ENCODE measurements around the gene BEGAIN. TPM values are rescaled to one million over a fixed set of nuclear protein-coding genes. Genes with fewer than 3 reads are reported as not detected.

The BEGAIN gene
- polyA plus RNA-seq, 1 donor from 2014 or later: 10.9 TPM

DNA sequence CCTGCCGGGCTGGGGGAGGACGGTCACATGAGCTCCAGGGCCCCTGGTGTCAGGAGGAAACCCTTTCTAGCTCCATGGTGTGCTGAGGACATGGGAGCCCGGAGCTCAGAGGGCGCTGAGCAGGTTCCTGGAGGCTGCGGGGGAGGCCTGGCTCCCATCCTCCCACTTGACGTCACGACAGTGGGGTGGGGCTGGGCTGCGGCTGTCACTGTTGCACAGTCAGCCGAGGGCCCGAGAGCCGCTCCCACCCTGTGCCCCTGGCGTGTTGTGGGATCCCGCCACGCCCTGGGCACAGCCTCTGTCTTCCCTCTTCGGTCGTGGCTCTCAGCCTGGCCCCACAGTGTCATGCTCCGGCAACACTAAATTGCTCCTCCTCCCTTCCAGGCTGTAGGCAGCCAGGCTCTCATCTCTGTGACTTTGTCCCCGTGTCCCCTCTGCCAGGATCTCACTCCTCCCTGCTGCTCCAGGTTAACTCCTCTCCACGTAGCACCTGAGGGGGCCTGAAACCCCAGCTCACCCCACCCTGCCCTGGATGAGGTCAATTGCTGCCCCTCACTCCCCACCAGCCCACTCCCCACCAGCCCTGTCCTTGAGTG, 33.0 kb downstream of the BEGAIN start:
- Histone ChIP-seq H3K9ac (ENCODE audit: low read length) (no peak overlapping the region), H3K9me2 (ENCODE audit: insufficient read depth, low read length) (no peaks in the 10 kb centered on the region), H3F3A (ENCODE audit: insufficient read depth, low read length, poor library complexity, severe bottlenecking) (no peaks in the 10 kb centered on the region), H3K4me3 (ENCODE audit: low read length) (no peak overlapping the region), H3K36me3 (ENCODE audit: insufficient read depth, low read length) (no peaks in the 10 kb centered on the region), H3K4me2 (ENCODE audit: low read length) (no peak overlapping the region), H3K9me3 (ENCODE audit: low read length) (no peaks in the 10 kb centered on the region), H3K27ac (ENCODE audit: low read length) (no peak overlapping the region), H4K20me1 (ENCODE audit: insufficient read depth) (no peaks in the 10 kb centered on the region), H3K27me3 (ENCODE audit: insufficient read depth, low read depth, low read length) (no peaks in the 10 kb centered on the region), H3K79me2 (replicated peaks; ENCODE audit: insufficient read depth, low read length) (no peaks in the 10 kb centered on the region), H2AFZ (ENCODE audit: low read depth, low read length) (no peak overlapping the region)
- TF ChIP-seq EZH2 (IDR thresholded peaks at IDR 0.05; ENCODE audit: borderline replicate concordance, insufficient read depth, low read length, poor library complexity, severe bottlenecking) (no peak), POLR2AphosphoS5 (IDR thresholded peaks at IDR 0.05) (no peak), SMC3 (conservative IDR thresholded peaks at IDR 0.05; ENCODE audit: poor library complexity) (no peak), EP300 (conservative IDR thresholded peaks at IDR 0.05; ENCODE audit: poor library complexity, severe bottlenecking) (no peak), TAF1 (IDR thresholded peaks at IDR 0.05; ENCODE audit: low read depth) (no peak), MXI1 (conservative IDR thresholded peaks at IDR 0.05; ENCODE audit: poor library complexity, severe bottlenecking) (no peak), RAD21 (conservative IDR thresholded peaks at IDR 0.05) (no peak)
- TF ChIP-seq, protein P1, sequence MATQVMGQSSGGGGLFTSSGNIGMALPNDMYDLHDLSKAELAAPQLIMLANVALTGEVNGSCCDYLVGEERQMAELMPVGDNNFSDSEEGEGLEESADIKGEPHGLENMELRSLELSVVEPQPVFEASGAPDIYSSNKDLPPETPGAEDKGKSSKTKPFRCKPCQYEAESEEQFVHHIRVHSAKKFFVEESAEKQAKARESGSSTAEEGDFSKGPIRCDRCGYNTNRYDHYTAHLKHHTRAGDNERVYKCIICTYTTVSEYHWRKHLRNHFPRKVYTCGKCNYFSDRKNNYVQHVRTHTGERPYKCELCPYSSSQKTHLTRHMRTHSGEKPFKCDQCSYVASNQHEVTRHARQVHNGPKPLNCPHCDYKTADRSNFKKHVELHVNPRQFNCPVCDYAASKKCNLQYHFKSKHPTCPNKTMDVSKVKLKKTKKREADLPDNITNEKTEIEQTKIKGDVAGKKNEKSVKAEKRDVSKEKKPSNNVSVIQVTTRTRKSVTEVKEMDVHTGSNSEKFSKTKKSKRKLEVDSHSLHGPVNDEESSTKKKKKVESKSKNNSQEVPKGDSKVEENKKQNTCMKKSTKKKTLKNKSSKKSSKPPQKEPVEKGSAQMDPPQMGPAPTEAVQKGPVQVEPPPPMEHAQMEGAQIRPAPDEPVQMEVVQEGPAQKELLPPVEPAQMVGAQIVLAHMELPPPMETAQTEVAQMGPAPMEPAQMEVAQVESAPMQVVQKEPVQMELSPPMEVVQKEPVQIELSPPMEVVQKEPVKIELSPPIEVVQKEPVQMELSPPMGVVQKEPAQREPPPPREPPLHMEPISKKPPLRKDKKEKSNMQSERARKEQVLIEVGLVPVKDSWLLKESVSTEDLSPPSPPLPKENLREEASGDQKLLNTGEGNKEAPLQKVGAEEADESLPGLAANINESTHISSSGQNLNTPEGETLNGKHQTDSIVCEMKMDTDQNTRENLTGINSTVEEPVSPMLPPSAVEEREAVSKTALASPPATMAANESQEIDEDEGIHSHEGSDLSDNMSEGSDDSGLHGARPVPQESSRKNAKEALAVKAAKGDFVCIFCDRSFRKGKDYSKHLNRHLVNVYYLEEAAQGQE (IDR thresholded peaks at IDR 0.05; ENCODE audit: borderline replicate concordance): no peak
- TF ChIP-seq, protein P2, sequence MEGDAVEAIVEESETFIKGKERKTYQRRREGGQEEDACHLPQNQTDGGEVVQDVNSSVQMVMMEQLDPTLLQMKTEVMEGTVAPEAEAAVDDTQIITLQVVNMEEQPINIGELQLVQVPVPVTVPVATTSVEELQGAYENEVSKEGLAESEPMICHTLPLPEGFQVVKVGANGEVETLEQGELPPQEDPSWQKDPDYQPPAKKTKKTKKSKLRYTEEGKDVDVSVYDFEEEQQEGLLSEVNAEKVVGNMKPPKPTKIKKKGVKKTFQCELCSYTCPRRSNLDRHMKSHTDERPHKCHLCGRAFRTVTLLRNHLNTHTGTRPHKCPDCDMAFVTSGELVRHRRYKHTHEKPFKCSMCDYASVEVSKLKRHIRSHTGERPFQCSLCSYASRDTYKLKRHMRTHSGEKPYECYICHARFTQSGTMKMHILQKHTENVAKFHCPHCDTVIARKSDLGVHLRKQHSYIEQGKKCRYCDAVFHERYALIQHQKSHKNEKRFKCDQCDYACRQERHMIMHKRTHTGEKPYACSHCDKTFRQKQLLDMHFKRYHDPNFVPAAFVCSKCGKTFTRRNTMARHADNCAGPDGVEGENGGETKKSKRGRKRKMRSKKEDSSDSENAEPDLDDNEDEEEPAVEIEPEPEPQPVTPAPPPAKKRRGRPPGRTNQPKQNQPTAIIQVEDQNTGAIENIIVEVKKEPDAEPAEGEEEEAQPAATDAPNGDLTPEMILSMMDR (IDR thresholded peaks at IDR 0.05; ENCODE audit: poor library complexity, severe bottlenecking): no peak

DNA sequence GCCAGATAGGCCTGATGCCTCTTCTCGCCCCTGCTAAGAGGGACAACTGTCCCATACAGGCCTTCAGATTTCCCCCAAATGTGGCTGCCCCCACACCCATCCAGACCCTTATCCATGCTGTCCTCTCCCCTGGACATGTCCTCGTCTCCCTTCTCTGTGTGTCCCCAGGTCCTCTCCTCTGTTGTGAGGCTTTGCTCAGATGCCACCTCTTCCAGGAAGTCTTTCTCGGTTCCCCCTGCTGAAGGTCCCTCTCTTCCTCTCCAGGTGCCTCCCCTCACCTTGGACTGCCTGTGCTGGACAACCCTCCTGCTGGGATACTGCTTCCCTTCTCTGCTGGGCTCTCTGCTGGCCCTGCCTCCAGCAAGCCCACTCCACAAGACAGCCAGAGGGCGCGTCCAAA, 33.7 kb downstream of the BEGAIN start:
- Histone ChIP-seq H3K9ac (ENCODE audit: low read length) (no peak overlapping the region), H3F3A (ENCODE audit: insufficient read depth, low read length, poor library complexity, severe bottlenecking) (no peaks in the 10 kb centered on the region), H2AFZ (ENCODE audit: low read depth, low read length) (no peak overlapping the region), H3K27ac (ENCODE audit: low read length) (no peak overlapping the region), H3K9me3 (ENCODE audit: low read length) (no peaks in the 10 kb centered on the region), H3K9me2 (ENCODE audit: insufficient read depth, low read length) (no peaks in the 10 kb centered on the region), H3K79me2 (replicated peaks; ENCODE audit: insufficient read depth, low read length) (no peaks in the 10 kb centered on the region), H3K36me3 (ENCODE audit: insufficient read depth, low read length) (no peaks in the 10 kb centered on the region), H3K4me3 (ENCODE audit: low read length) (no peak overlapping the region), H3K27me3 (ENCODE audit: insufficient read depth, low read depth, low read length) (no peaks in the 10 kb centered on the region), H4K20me1 (ENCODE audit: insufficient read depth) (no peaks in the 10 kb centered on the region), H3K4me2 (ENCODE audit: low read length) (no peak overlapping the region)
- TF ChIP-seq, protein P1 (IDR thresholded peaks at IDR 0.05; ENCODE audit: borderline replicate concordance): no peak
- TF ChIP-seq SMC3 (conservative IDR thresholded peaks at IDR 0.05; ENCODE audit: poor library complexity): no peak
- TF ChIP-seq POLR2AphosphoS5 (IDR thresholded peaks at IDR 0.05): no peak
